CD4-positive, alpha-beta T cell treated with Interleukin-17A for 1 hour (primary cell): Measurements from ENCODE around the gene CYP11A1.

Source experiments
- DNase-seq: peaks from one replicate; pipeline ENCODE4 v3.0.0-alpha.2; 2020

CYP11A1 gene

GRCh38 chr15:74340150-74340549 is 27.3 kb downstream of the CYP11A1 start:
- DNase-seq, result no peak

DNA sequence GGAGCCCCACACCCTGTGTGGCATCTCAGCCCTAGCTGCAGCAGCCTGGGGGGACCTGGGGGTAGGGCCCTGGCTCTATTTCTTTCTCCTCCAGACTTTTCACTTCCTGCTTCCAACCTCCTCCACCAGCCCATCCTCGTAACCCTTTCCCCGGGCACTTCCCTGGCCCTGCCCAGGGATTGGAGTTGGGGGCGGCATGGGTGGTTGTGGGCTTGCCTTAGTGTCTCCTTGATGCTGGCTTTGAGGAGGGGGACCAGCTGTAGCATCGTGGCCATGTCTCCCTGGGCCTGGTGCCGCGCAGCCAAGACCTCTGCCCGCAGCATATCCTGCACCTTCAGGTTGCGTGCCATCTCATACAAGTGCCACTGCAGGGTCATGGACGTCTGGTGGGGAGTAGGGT is 28.1 kb downstream of the CYP11A1 start:
- no peak for DNase-seq

DNA sequence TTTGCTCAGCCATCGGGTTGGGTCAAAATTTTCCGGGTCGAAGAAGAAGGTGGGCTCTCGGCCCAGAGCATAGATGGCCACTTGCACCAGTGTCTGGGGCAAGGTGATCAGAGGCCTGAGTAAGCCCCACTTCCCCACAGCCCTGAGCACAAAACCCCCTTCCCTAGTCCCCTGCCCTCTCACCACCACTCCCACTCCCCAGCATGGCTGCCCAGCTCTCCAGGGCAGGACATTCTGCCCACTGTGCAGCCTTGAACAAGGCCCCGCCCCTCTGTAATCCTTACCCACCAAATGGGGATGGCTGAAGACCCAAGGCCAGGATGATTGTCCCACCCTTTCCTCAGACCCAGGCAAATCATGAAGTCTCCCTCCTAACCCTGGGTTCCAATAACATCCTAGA is 28.8 kb downstream of the CYP11A1 start:
- DNase-seq, result no peak

GRCh38 chr15:74337607-74338211 is 29.7 kb downstream of the CYP11A1 start:
- no peak for DNase-seq

DNA sequence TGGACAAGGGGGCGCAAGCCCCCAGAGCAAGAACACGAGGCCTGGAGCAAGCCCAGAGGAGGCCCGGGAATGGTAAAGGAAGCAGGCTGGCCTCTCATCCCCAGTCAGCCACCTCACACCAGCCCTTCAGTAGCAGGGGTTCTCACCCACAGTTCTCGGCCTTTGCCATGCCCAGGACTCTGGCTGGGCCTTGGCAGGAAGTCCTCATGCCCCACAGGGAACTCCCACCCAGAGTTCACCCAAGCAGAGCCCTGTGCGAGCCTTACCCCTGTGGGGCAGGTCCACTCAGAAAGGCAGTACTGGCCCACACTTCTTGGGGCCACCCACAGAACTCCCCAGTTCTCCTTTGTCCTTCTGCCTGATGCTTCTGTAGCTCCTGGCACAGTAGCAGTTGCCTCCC is 30.3 kb downstream of the CYP11A1 start:
- no peak for DNase-seq

DNA sequence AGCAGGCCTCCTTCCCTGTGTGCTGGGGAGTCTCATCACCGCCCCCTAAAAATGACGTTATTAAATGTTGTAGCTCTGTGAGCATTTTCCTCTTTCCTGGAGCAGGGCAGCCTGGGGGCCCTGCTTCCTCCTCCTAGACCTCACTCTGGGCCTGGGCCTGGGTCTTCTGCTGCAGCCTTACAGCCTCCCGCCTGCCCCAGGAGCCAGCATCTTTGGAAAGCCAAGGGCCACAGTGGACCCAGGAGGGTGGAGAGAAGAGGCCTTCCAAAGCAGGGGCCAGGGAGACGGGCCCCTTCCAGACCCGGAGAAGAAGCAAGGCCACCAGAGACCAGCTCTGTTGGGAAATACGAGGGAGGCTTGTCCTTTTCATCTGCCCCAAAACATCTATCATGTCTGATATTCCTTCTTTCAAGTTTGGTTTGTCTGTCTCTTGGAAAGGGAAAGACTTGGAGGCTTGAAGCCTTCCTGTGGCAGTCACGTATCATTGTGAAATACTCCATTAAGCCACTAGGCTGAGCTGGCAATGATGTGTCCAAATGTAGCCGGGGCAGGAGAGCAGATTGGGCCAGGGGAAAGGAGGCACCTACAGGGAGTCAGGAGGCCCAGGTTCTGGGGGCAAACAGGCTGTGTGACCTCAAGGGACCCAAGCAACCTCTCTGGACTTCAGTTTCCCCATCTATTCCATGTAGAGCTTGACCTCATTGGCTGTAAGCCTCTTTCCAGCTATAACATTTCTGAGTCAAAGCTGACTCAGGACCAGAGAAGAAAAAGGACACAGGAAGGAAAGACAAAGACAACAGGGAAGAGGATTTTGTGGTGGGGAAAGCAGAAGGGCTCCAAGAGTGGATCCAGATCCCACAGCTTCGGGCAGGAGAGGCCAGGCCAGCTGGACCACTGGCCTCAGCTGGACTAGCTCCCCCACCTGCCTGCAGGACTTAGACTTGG is 31.1 kb downstream of the CYP11A1 start:
- DNase-seq, result no peak

DNA sequence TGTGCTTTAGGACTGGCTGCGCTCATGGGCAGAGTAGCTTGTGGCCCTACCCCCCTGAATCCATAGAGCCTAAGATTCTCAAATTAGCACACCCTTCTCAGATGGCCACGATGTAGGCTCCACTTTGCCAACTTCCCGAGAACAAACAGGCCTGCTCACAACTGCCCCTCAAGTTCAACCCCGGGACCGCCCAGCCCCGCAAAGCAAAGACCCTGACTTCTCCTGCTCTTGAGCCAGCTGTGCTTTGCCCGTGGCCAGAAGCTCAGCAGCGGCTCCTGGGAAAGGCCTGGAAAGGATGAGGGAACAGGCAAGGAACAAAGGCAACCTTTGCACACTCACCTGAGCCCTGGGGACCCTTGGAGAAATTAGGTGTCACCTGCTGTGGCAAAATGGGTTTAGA is 32.0 kb downstream of the CYP11A1 start:
- DNase-seq, result no peak

GRCh38 chr15:74334127-74334526 is 33.3 kb downstream of the CYP11A1 start:
- DNase-seq, result no peak

GRCh38 chr15:74333662-74334061 is 33.8 kb downstream of the CYP11A1 start:
- no peak for DNase-seq

GRCh38 chr15:74333093-74333492 is 34.4 kb downstream of the CYP11A1 start:
- DNase-seq, result no peak

DNA sequence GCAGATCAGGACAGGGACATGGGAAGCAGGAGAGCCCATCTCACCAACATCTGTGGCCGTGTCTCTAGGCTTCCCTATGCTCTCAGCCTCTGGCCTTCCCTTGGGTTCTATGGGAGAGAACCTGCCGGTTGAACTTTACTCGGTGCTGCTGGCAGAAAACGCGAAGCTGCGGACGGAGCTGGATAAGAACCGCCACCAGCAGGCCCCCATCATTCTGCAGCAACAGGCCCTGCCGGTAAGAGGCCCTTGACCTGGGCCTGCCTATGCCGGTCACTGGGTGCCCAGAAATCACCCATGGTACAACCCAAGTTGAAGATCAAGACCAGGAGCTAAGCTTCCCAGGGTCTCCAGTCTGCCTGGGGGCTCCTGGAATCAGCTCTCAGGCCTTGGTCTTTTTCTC is 34.8 kb downstream of the CYP11A1 start:
- DNase-seq, result no peak

DNA sequence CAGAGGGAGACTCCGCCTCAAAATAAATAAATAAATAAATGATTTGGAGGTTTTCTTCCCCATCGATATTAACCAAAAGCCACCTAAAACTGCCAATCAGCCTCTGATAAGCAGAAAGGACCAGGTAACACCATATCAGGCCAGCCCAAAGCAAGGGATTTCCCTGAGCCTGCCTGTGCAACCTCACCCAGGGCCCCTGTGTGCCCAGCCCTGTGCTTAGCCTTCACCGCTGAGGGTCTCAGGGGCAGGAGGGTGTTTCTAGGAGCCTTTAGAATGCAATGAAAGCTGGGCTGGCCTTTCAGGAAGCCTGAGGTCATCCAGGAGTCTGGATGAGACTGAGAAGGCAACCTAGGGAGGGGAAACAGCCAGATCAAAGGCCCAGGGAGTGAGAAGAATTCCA is 35.4 kb downstream of the CYP11A1 start:
- no peak for DNase-seq

GRCh38 chr15:74330861-74331408 is 36.5 kb downstream of the CYP11A1 start:
- DNase-seq, result no peak

- no peak for DNase-seq
Measured at GRCh38 chr15:74328331-74329056, 39.0 kb downstream of the CYP11A1 start.

GRCh38 chr15:74327756-74328155 is 39.7 kb downstream of the CYP11A1 start:
- no peak for DNase-seq

DNA sequence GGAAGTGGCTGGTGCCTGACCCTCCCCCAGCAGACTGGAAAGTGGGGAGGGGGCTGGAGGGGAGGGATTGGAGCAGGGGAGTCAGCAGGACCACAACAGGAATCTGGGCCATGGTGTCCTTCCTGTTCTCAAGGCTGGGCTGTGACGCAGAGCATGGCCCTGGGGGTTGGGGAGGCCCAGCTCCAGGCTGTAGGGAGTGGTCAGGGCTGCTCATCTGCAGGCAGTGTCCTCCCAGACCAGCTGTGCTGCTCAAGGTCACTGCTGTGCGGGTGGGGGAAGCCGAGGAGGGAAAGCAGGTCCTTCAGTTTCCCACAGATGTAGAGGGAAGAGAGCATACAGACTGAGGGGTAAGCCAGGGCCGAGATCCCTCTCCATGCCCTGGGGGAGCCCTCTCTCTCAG is 40.7 kb downstream of the CYP11A1 start:
- no peak for DNase-seq

GRCh38 chr15:74324714-74325113 is 42.7 kb downstream of the CYP11A1 start:
- no peak for DNase-seq

DNA sequence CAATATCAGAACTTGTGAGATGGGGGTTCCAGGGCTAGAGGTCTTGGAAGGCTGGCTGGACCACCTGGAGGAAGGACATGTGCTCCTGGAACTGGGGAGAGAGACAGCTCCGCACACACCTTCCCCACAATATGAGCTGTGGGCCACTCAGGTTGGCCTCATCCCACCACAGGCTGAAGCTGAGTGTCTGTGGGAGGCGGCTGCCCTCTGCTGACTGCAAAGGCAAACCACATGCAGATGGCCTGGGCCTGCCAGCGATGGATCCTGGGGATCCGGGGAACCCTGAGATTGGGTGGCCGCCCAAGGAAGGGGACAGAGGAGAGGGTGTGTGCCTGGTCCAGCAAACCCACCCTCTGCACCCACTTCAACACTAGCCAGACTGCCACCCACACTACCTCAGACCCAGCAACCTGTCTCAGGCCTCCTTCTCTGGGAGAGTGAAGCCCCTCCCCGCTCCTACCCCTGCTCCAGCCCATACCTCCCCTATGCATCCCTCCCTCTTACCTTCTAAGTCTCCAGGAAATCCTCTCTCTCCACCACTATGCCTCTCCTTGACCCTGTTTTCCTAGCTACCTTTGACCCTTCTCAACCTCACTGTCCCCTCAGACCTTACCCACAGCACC is 44.8 kb downstream of the CYP11A1 start:
- DNase-seq, result peak; percentile 52

- DNase-seq, result peak; percentile 7
Measured at GRCh38 chr15:74320352-74321247, 46.8 kb downstream of the CYP11A1 start.

- DNase-seq, result no peak
Measured at GRCh38 chr15:74319596-74320351, 47.7 kb downstream of the CYP11A1 start.

- DNase-seq, result no peak
Measured at GRCh38 chr15:74319138-74319460, 48.3 kb downstream of the CYP11A1 start.
